ENCODE results near the gene CTU2.

CTU2 gene

GRCh38 chr16:88720396-88720970 is 14.2 kb downstream of the CTU2 start:
- no peak overlapping the region for H3K9ac ChIP-seq (ENCODE audit: low read length in 5 of 5)
- no peak overlapping the region for H3K4me3 ChIP-seq (ENCODE audit: low read depth in 1 of 5, low read length in 5 of 5)
- H3K27me3 ChIP-seq (ENCODE audit: control insufficient read depth in 5 of 5, insufficient read depth in 4 of 5, low read length in 5 of 5): no peaks in the 10 kb centered on the region
- peaks cover 0 to 99% (median 97%) of the 10 kb centered on the region in 5 donors for H3K36me3 ChIP-seq (ENCODE audit: control insufficient read depth in 5 of 5, insufficient read depth in 5 of 5, low read length in 5 of 5)
- no peak overlapping the region for H3K27ac ChIP-seq (ENCODE audit: low read depth, low read length)
- H3K9me3 ChIP-seq (ENCODE audit: control insufficient read depth in 5 of 5, low read length in 5 of 5): no peaks in the 10 kb centered on the region
- H3K4me1 ChIP-seq (ENCODE audit: control insufficient read depth in 5 of 5, insufficient read depth in 5 of 5, low read length in 5 of 5): peaks cover 0 to 24% (median 10%) of the 10 kb centered on the region in 5 donors

GRCh38 chr16:88721236-88721635 is 14.9 kb downstream of the CTU2 start:
- no peaks in the 10 kb centered on the region for H3K27me3 ChIP-seq (ENCODE audit: control insufficient read depth in 5 of 5, insufficient read depth in 4 of 5, low read length in 5 of 5)
- no peak overlapping the region for H3K4me3 ChIP-seq (ENCODE audit: low read depth in 1 of 5, low read length in 5 of 5)
- no peaks in the 10 kb centered on the region for H3K9me3 ChIP-seq (ENCODE audit: control insufficient read depth in 5 of 5, low read length in 5 of 5)
- H3K36me3 ChIP-seq (ENCODE audit: control insufficient read depth in 5 of 5, insufficient read depth in 5 of 5, low read length in 5 of 5): peaks cover 0 to 99% (median 97%) of the 10 kb centered on the region in 5 donors
- peaks cover 0 to 24% (median 10%) of the 10 kb centered on the region in 5 donors for H3K4me1 ChIP-seq (ENCODE audit: control insufficient read depth in 5 of 5, insufficient read depth in 5 of 5, low read length in 5 of 5)
- H3K27ac ChIP-seq (ENCODE audit: low read depth, low read length): no peak overlapping the region
- H3K9ac ChIP-seq (ENCODE audit: low read length in 5 of 5): no peak overlapping the region

- peaks cover 0 to 24% (median 10%) of the 10 kb centered on the region in 5 donors for H3K4me1 ChIP-seq (ENCODE audit: control insufficient read depth in 5 of 5, insufficient read depth in 5 of 5, low read length in 5 of 5)
- no peak overlapping the region for H3K4me3 ChIP-seq (ENCODE audit: low read depth in 1 of 5, low read length in 5 of 5)
- H3K27ac ChIP-seq (ENCODE audit: low read depth, low read length): no peak overlapping the region
- H3K36me3 ChIP-seq (ENCODE audit: control insufficient read depth in 5 of 5, insufficient read depth in 5 of 5, low read length in 5 of 5): peaks cover 0 to 99% (median 97%) of the 10 kb centered on the region in 5 donors
- no peaks in the 10 kb centered on the region for H3K27me3 ChIP-seq (ENCODE audit: control insufficient read depth in 5 of 5, insufficient read depth in 4 of 5, low read length in 5 of 5)
- H3K9ac ChIP-seq (ENCODE audit: low read length in 5 of 5): no peak overlapping the region
- H3K9me3 ChIP-seq (ENCODE audit: control insufficient read depth in 5 of 5, low read length in 5 of 5): no peaks in the 10 kb centered on the region
Measured at GRCh38 chr16:88721815-88722755, 15.8 kb downstream of the CTU2 start.

- Histone ChIP-seq H3K4me3 (ENCODE audit: low read depth in 1 of 5, low read length in 5 of 5) (no peak overlapping the region), H3K9me3 (ENCODE audit: control insufficient read depth in 5 of 5, low read length in 5 of 5) (no peaks in the 10 kb centered on the region), H3K9ac (ENCODE audit: low read length in 5 of 5) (no peak overlapping the region), H3K27me3 (ENCODE audit: control insufficient read depth in 5 of 5, insufficient read depth in 4 of 5, low read length in 5 of 5) (no peaks in the 10 kb centered on the region), H3K27ac (ENCODE audit: low read depth, low read length) (no peak overlapping the region), H3K4me1 (ENCODE audit: control insufficient read depth in 5 of 5, insufficient read depth in 5 of 5, low read length in 5 of 5) (peaks cover 0 to 24% (median 10%) of the 10 kb centered on the region in 5 donors), H3K36me3 (ENCODE audit: control insufficient read depth in 5 of 5, insufficient read depth in 5 of 5, low read length in 5 of 5) (peaks cover 0 to 99% (median 98%) of the 10 kb centered on the region in 5 donors)
Measured at GRCh38 chr16:88722784-88723506, 16.6 kb downstream of the CTU2 start.

- Histone ChIP-seq H3K27ac (ENCODE audit: low read depth, low read length) (no peak overlapping the region), H3K4me3 (ENCODE audit: low read depth in 1 of 5, low read length in 5 of 5) (no peak overlapping the region), H3K9ac (ENCODE audit: low read length in 5 of 5) (no peak overlapping the region), H3K36me3 (ENCODE audit: control insufficient read depth in 5 of 5, insufficient read depth in 5 of 5, low read length in 5 of 5) (peaks cover 0 to 96% (median 95%) of the 10 kb centered on the region in 5 donors), H3K27me3 (ENCODE audit: control insufficient read depth in 5 of 5, insufficient read depth in 4 of 5, low read length in 5 of 5) (no peaks in the 10 kb centered on the region), H3K9me3 (ENCODE audit: control insufficient read depth in 5 of 5, low read length in 5 of 5) (no peaks in the 10 kb centered on the region), H3K4me1 (ENCODE audit: control insufficient read depth in 5 of 5, insufficient read depth in 5 of 5, low read length in 5 of 5) (peaks cover 0 to 23% (median 10%) of the 10 kb centered on the region in 5 donors)
Measured at GRCh38 chr16:88723507-88723887, 17.2 kb downstream of the CTU2 start.

- Histone ChIP-seq H3K9me3 (ENCODE audit: control insufficient read depth in 5 of 5, low read length in 5 of 5) (no peaks in the 10 kb centered on the region), H3K27me3 (ENCODE audit: control insufficient read depth in 5 of 5, insufficient read depth in 4 of 5, low read length in 5 of 5) (no peaks in the 10 kb centered on the region), H3K4me1 (ENCODE audit: control insufficient read depth in 5 of 5, insufficient read depth in 5 of 5, low read length in 5 of 5) (peaks cover 0 to 19% (median 5%) of the 10 kb centered on the region in 5 donors), H3K27ac (ENCODE audit: low read depth, low read length) (no peak overlapping the region), H3K36me3 (ENCODE audit: control insufficient read depth in 5 of 5, insufficient read depth in 5 of 5, low read length in 5 of 5) (peaks cover 0 to 92% (median 91%) of the 10 kb centered on the region in 5 donors), H3K4me3 (ENCODE audit: low read depth in 1 of 5, low read length in 5 of 5) (no peak overlapping the region), H3K9ac (ENCODE audit: low read length in 5 of 5) (no peak overlapping the region)
Measured at GRCh38 chr16:88723911-88724310, 17.6 kb downstream of the CTU2 start.

GRCh38 chr16:88724855-88725555 is 18.7 kb downstream of the CTU2 start:
- H3K4me1 ChIP-seq (ENCODE audit: control insufficient read depth in 5 of 5, insufficient read depth in 5 of 5, low read length in 5 of 5): peaks cover 0 to 8% (median 0%) of the 10 kb centered on the region in 5 donors
- peaks cover 0 to 85% (median 83%) of the 10 kb centered on the region in 5 donors for H3K36me3 ChIP-seq (ENCODE audit: control insufficient read depth in 5 of 5, insufficient read depth in 5 of 5, low read length in 5 of 5)
- H3K27ac ChIP-seq (ENCODE audit: low read depth, low read length): no peak overlapping the region
- H3K27me3 ChIP-seq (ENCODE audit: control insufficient read depth in 5 of 5, insufficient read depth in 4 of 5, low read length in 5 of 5): no peaks in the 10 kb centered on the region
- no peak overlapping the region for H3K4me3 ChIP-seq (ENCODE audit: low read depth in 1 of 5, low read length in 5 of 5)
- no peak overlapping the region for H3K9ac ChIP-seq (ENCODE audit: low read length in 5 of 5)
- H3K9me3 ChIP-seq (ENCODE audit: control insufficient read depth in 5 of 5, low read length in 5 of 5): no peaks in the 10 kb centered on the region

- no peak overlapping the region for H3K27ac ChIP-seq (ENCODE audit: low read depth, low read length)
- H3K9ac ChIP-seq (ENCODE audit: low read length in 5 of 5): no peak overlapping the region
Measured at GRCh38 chr16:88725609-88726407, 19.5 kb downstream of the CTU2 start.

GRCh38 chr16:88726408-88726749 is 20.1 kb downstream of the CTU2 start:
- Histone ChIP-seq H3K9ac (ENCODE audit: low read length in 5 of 5) (no peak overlapping the region), H3K4me3 (ENCODE audit: low read depth in 1 of 5, low read length in 5 of 5) (no peak overlapping the region), H3K27ac (ENCODE audit: low read depth, low read length) (no peak overlapping the region), H3K9me3 (ENCODE audit: control insufficient read depth in 5 of 5, low read length in 5 of 5) (no peaks in the 10 kb centered on the region), H3K4me1 (ENCODE audit: control insufficient read depth in 5 of 5, insufficient read depth in 5 of 5, low read length in 5 of 5) (no peaks in the 10 kb centered on the region), H3K27me3 (ENCODE audit: control insufficient read depth in 5 of 5, insufficient read depth in 4 of 5, low read length in 5 of 5) (no peaks in the 10 kb centered on the region), H3K36me3 (ENCODE audit: control insufficient read depth in 5 of 5, insufficient read depth in 5 of 5, low read length in 5 of 5) (peaks cover 0 to 86% (median 81%) of the 10 kb centered on the region in 5 donors)

More at GRCh38 chr16:88725609-88726407, 19.5 kb downstream of the CTU2 start:
- Histone ChIP-seq H3K4me3 (ENCODE audit: low read depth in 1 of 5, low read length in 5 of 5) (no peak overlapping the region), H3K27me3 (ENCODE audit: control insufficient read depth in 5 of 5, insufficient read depth in 4 of 5, low read length in 5 of 5) (no peaks in the 10 kb centered on the region), H3K4me1 (ENCODE audit: control insufficient read depth in 5 of 5, insufficient read depth in 5 of 5, low read length in 5 of 5) (peaks cover 0 to 4% (median 0%) of the 10 kb centered on the region in 5 donors), H3K9me3 (ENCODE audit: control insufficient read depth in 5 of 5, low read length in 5 of 5) (no peaks in the 10 kb centered on the region), H3K36me3 (ENCODE audit: control insufficient read depth in 5 of 5, insufficient read depth in 5 of 5, low read length in 5 of 5) (peaks cover 0 to 86% (median 81%) of the 10 kb centered on the region in 5 donors)

Measured in subcutaneous abdominal adipose tissue (tissue), 5 donors.